ENCODE results near the gene TCF4. TPM values are rescaled to one million over a fixed set of nuclear protein-coding genes. Genes with fewer than 3 reads are reported as not detected.

Gene TCF4
- total and polyA plus RNA-seq, 2 donors, result 12.7 to 36.6 TPM

- WGBS, result 85% methylated on average over 1 of the region's 1 CpG
- Histone ChIP-seq H3K27ac (ENCODE audit: low read depth in 1 of 2, low read length in 1 of 2) (no peak overlapping the region), H3K9me3 (ENCODE audit: control insufficient read depth in 2 of 2, insufficient read depth in 1 of 2, low read length in 1 of 2) (no peaks in the 10 kb centered on the region), H3K27me3 (ENCODE audit: control insufficient read depth in 2 of 2, insufficient read depth in 1 of 2, low read length in 1 of 2) (no peaks in the 10 kb centered on the region), H3K36me3 (ENCODE audit: control insufficient read depth in 2 of 2, insufficient read depth in 2 of 2, low read length in 1 of 2) (no peaks in the 10 kb centered on the region), H3K4me3 (ENCODE audit: low read length in 2 of 2) (no peak overlapping the region), H3K4me1 (ENCODE audit: control insufficient read depth in 2 of 2, insufficient read depth in 2 of 2, low read length in 2 of 2) (peaks cover 0 to 2% of the 10 kb centered on the region in 2 donors)
- DNase-seq (ENCODE audit: low read depth in 6 of 9, low spot score in 9 of 9), result no peak
Observed at GRCh38 chr18:55349685-55350084, 238.3 kb downstream of the TCF4 start.

- WGBS, result 95% methylated on average over 16 of the region's 16 CpGs
- Histone ChIP-seq H3K27ac (ENCODE audit: low read depth in 1 of 2, low read length in 1 of 2) (no peak overlapping the region), H3K4me1 (ENCODE audit: control insufficient read depth in 2 of 2, insufficient read depth in 2 of 2, low read length in 2 of 2) (no peaks in the 10 kb centered on the region), H3K27me3 (ENCODE audit: control insufficient read depth in 2 of 2, insufficient read depth in 1 of 2, low read length in 1 of 2) (no peaks in the 10 kb centered on the region), H3K4me3 (ENCODE audit: low read length in 2 of 2) (no peak overlapping the region), H3K9me3 (ENCODE audit: control insufficient read depth in 2 of 2, insufficient read depth in 1 of 2, low read length in 1 of 2) (no peaks in the 10 kb centered on the region), H3K36me3 (ENCODE audit: control insufficient read depth in 2 of 2, insufficient read depth in 2 of 2, low read length in 1 of 2) (no peaks in the 10 kb centered on the region)
- DNase-seq (ENCODE audit: low read depth in 6 of 9, low spot score in 9 of 9), result no peak
Observed at GRCh38 chr18:55346961-55347740, 240.8 kb downstream of the TCF4 start.

- no peak overlapping the region for H3K4me3 ChIP-seq (ENCODE audit: low read length in 2 of 2)
- DNase-seq (ENCODE audit: low read depth in 6 of 9, low spot score in 9 of 9), result no peak
- no peaks in the 10 kb centered on the region for H3K4me1 ChIP-seq (ENCODE audit: control insufficient read depth in 2 of 2, insufficient read depth in 2 of 2, low read length in 2 of 2)
- H3K27ac ChIP-seq (ENCODE audit: low read depth in 1 of 2, low read length in 1 of 2), result no peak overlapping the region
- no peaks in the 10 kb centered on the region for H3K9me3 ChIP-seq (ENCODE audit: control insufficient read depth in 2 of 2, insufficient read depth in 1 of 2, low read length in 1 of 2)
- 81% methylated on average over 3 of the region's 3 CpGs for WGBS
- H3K36me3 ChIP-seq (ENCODE audit: control insufficient read depth in 2 of 2, insufficient read depth in 2 of 2, low read length in 1 of 2), result no peaks in the 10 kb centered on the region
- no peaks in the 10 kb centered on the region for H3K27me3 ChIP-seq (ENCODE audit: control insufficient read depth in 2 of 2, insufficient read depth in 1 of 2, low read length in 1 of 2)
Observed at GRCh38 chr18:55346387-55346786, 241.6 kb downstream of the TCF4 start.

- no peaks in the 10 kb centered on the region for H3K9me3 ChIP-seq (ENCODE audit: control insufficient read depth in 2 of 2, insufficient read depth in 1 of 2, low read length in 1 of 2)
- no peaks in the 10 kb centered on the region for H3K36me3 ChIP-seq (ENCODE audit: control insufficient read depth in 2 of 2, insufficient read depth in 2 of 2, low read length in 1 of 2)
- DNase-seq (ENCODE audit: low read depth in 6 of 9, low spot score in 9 of 9), result no peak
- no peak overlapping the region for H3K27ac ChIP-seq (ENCODE audit: low read depth in 1 of 2, low read length in 1 of 2)
- H3K27me3 ChIP-seq (ENCODE audit: control insufficient read depth in 2 of 2, insufficient read depth in 1 of 2, low read length in 1 of 2), result no peaks in the 10 kb centered on the region
- H3K4me3 ChIP-seq (ENCODE audit: low read length in 2 of 2), result no peak overlapping the region
- no peaks in the 10 kb centered on the region for H3K4me1 ChIP-seq (ENCODE audit: control insufficient read depth in 2 of 2, insufficient read depth in 2 of 2, low read length in 2 of 2)
- WGBS, result 97% methylated on average over 7 of the region's 7 CpGs
Observed at GRCh38 chr18:55345103-55345950, 242.7 kb downstream of the TCF4 start.

GRCh38 chr18:55343396-55344073, 244.5 kb downstream of the TCF4 start:
- Histone ChIP-seq H3K27ac (ENCODE audit: low read depth in 1 of 2, low read length in 1 of 2) (no peak overlapping the region), H3K4me1 (ENCODE audit: control insufficient read depth in 2 of 2, insufficient read depth in 2 of 2, low read length in 2 of 2) (peaks cover 0 to 3% of the 10 kb centered on the region in 2 donors), H3K9me3 (ENCODE audit: control insufficient read depth in 2 of 2, insufficient read depth in 1 of 2, low read length in 1 of 2) (no peaks in the 10 kb centered on the region), H3K27me3 (ENCODE audit: control insufficient read depth in 2 of 2, insufficient read depth in 1 of 2, low read length in 1 of 2) (no peaks in the 10 kb centered on the region), H3K4me3 (ENCODE audit: low read length in 2 of 2) (no peak overlapping the region), H3K36me3 (ENCODE audit: control insufficient read depth in 2 of 2, insufficient read depth in 2 of 2, low read length in 1 of 2) (no peaks in the 10 kb centered on the region)
- WGBS, result 82% methylated on average over 3 of the region's 3 CpGs
- DNase-seq (ENCODE audit: low read depth in 6 of 9, low spot score in 9 of 9), result peak in 1 of 9 donors; percentile 39

GRCh38 chr18:55340998-55341397, 247.0 kb downstream of the TCF4 start:
- Histone ChIP-seq H3K4me1 (ENCODE audit: control insufficient read depth in 2 of 2, insufficient read depth in 2 of 2, low read length in 2 of 2) (peaks cover 0 to 3% of the 10 kb centered on the region in 2 donors), H3K4me3 (ENCODE audit: low read length in 2 of 2) (no peak overlapping the region), H3K9me3 (ENCODE audit: control insufficient read depth in 2 of 2, insufficient read depth in 1 of 2, low read length in 1 of 2) (no peaks in the 10 kb centered on the region), H3K27me3 (ENCODE audit: control insufficient read depth in 2 of 2, insufficient read depth in 1 of 2, low read length in 1 of 2) (no peaks in the 10 kb centered on the region), H3K27ac (ENCODE audit: low read depth in 1 of 2, low read length in 1 of 2) (no peak overlapping the region), H3K36me3 (ENCODE audit: control insufficient read depth in 2 of 2, insufficient read depth in 2 of 2, low read length in 1 of 2) (no peaks in the 10 kb centered on the region)
- 97% methylated on average over 2 of the region's 2 CpGs for WGBS
- no peak for DNase-seq (ENCODE audit: low read depth in 6 of 9, low spot score in 9 of 9)

GRCh38 chr18:55339990-55340389, 248.0 kb downstream of the TCF4 start:
- Histone ChIP-seq H3K27ac (ENCODE audit: low read depth in 1 of 2, low read length in 1 of 2) (no peak overlapping the region), H3K4me1 (ENCODE audit: control insufficient read depth in 2 of 2, insufficient read depth in 2 of 2, low read length in 2 of 2) (peaks cover 0 to 3% of the 10 kb centered on the region in 2 donors), H3K4me3 (ENCODE audit: low read length in 2 of 2) (no peak overlapping the region), H3K36me3 (ENCODE audit: control insufficient read depth in 2 of 2, insufficient read depth in 2 of 2, low read length in 1 of 2) (no peaks in the 10 kb centered on the region), H3K27me3 (ENCODE audit: control insufficient read depth in 2 of 2, insufficient read depth in 1 of 2, low read length in 1 of 2) (no peaks in the 10 kb centered on the region), H3K9me3 (ENCODE audit: control insufficient read depth in 2 of 2, insufficient read depth in 1 of 2, low read length in 1 of 2) (no peaks in the 10 kb centered on the region)
- no peak for DNase-seq (ENCODE audit: low read depth in 6 of 9, low spot score in 9 of 9)
- WGBS, result 93% methylated on average over 7 of the region's 7 CpGs

GRCh38 chr18:55338978-55339650, 248.9 kb downstream of the TCF4 start:
- Histone ChIP-seq H3K4me3 (ENCODE audit: low read length in 2 of 2) (no peak overlapping the region), H3K27me3 (ENCODE audit: control insufficient read depth in 2 of 2, insufficient read depth in 1 of 2, low read length in 1 of 2) (no peaks in the 10 kb centered on the region), H3K36me3 (ENCODE audit: control insufficient read depth in 2 of 2, insufficient read depth in 2 of 2, low read length in 1 of 2) (no peaks in the 10 kb centered on the region), H3K4me1 (ENCODE audit: control insufficient read depth in 2 of 2, insufficient read depth in 2 of 2, low read length in 2 of 2) (peaks cover 0 to 3% of the 10 kb centered on the region in 2 donors), H3K27ac (ENCODE audit: low read depth in 1 of 2, low read length in 1 of 2) (no peak overlapping the region), H3K9me3 (ENCODE audit: control insufficient read depth in 2 of 2, insufficient read depth in 1 of 2, low read length in 1 of 2) (no peaks in the 10 kb centered on the region)
- WGBS, result 17% methylated on average over 8 of the region's 8 CpGs
- no peak for DNase-seq (ENCODE audit: low read depth in 6 of 9, low spot score in 9 of 9)

Measured in thymus (tissue), 11 donors.